ENCODE data around the gene TSPAN4. TPM values are rescaled to one million over a fixed set of nuclear protein-coding genes. Genes with fewer than 3 reads are reported as not detected.

TSPAN4 gene
- total RNA-seq, 1 experiment from 2014 or later: 50.3 TPM

- Histone ChIP-seq H3K4me1 (ENCODE audit: control insufficient read depth in 1 of 2, insufficient read depth in 2 of 2, low read length in 2 of 2) (peaks cover 17 to 39% of the 10 kb centered on the region in 2 experiments), H3K79me2 (ENCODE audit: insufficient read depth, low read length) (peaks cover 23% of the 10 kb centered on the region), H2AFZ (ENCODE audit: low read depth, low read length, poor library complexity, severe bottlenecking) (no peak overlapping the region), H3K27ac (ENCODE audit: low read depth, low read length) (peak overlapping the region; percentile 8; the same call in 1 of the 2 replicates), H3K9me3 (ENCODE audit: control insufficient read depth in 1 of 2, insufficient read depth in 1 of 2, low read depth in 1 of 2, low read length in 2 of 2) (no peaks in the 10 kb centered on the region), H3K4me3 (replicated peaks in 1 of 2; ENCODE audit: low read depth in 1 of 2, low read length in 2 of 2) (no peak overlapping the region), H3K4me2 (ENCODE audit: low read length) (no peak overlapping the region), H3K27me3 (ENCODE audit: insufficient read depth, low read length) (no peaks in the 10 kb centered on the region), H3K36me3 (ENCODE audit: control insufficient read depth in 1 of 2, insufficient read depth in 2 of 2, low read length in 2 of 2) (no peaks in the 10 kb centered on the region; a peak in 1 of 4 replicates), H3K9ac (ENCODE audit: low read length) (no peak overlapping the region), H4K20me1 (ENCODE audit: insufficient read depth) (no peaks in the 10 kb centered on the region), H3K9me2 (ENCODE audit: insufficient read depth) (no peaks in the 10 kb centered on the region)
- ATAC-seq (no peak), DNase-seq (ENCODE audit: low read depth, low spot score) (no peak)
- no peak for TF ChIP-seq ZBTB33 (IDR thresholded peaks at IDR 0.05; ENCODE audit: extremely low read depth, insufficient replicate concordance, low read length)
- TF ChIP-seq ELF1 (IDR thresholded peaks at IDR 0.05; ENCODE audit: borderline replicate concordance, low read depth): no peak
- RAD21 ChIA-PET (ENCODE audit: low non-redundant PET in 1 of 2, low total read pairs in 2 of 2, uncharacterized antibody in 2 of 2, unreplicated experiment in 2 of 2): interaction anchor here in 1 of 2 experiments (0.8 kb wide), 1 partner anchor 15 kb away, joined by 3 read pairs; no protein-coding TSS in a partner anchor
- intact Hi-C loops (cut with micrococcal nuclease): no loop called here
- CTCF ChIA-PET: no interaction called here
- no TSS peak for BruUV-seq (replicated peaks)
- POLR2A ChIA-PET: interaction anchor here (0.7 to 1.4 kb wide), 4 partner anchors 8 to 27 kb away, joined by 3 to 4 read pairs (median 4); no protein-coding TSS in a partner anchor
Measured at GRCh38 chr11:846496-847098, 3.9 kb downstream of the TSPAN4 start.

GRCh38 chr11:847876-848275, 5.2 kb downstream of the TSPAN4 start:
- ATAC-seq: no peak
- Histone ChIP-seq H3K4me3 (replicated peaks in 1 of 2; ENCODE audit: low read depth in 1 of 2, low read length in 2 of 2) (no peak overlapping the region), H3K27ac (ENCODE audit: low read depth, low read length) (no peak overlapping the region), H3K4me2 (ENCODE audit: low read length) (no peak overlapping the region), H4K20me1 (ENCODE audit: insufficient read depth) (no peaks in the 10 kb centered on the region), H3K9me2 (ENCODE audit: insufficient read depth) (no peaks in the 10 kb centered on the region), H3K9me3 (ENCODE audit: control insufficient read depth in 1 of 2, insufficient read depth in 1 of 2, low read depth in 1 of 2, low read length in 2 of 2) (no peaks in the 10 kb centered on the region), H3K79me2 (ENCODE audit: insufficient read depth, low read length) (peaks cover 14% of the 10 kb centered on the region; the same call in 1 of the 2 replicates), H3K9ac (ENCODE audit: low read length) (no peak overlapping the region), H2AFZ (ENCODE audit: low read depth, low read length, poor library complexity, severe bottlenecking) (no peak overlapping the region), H3K36me3 (ENCODE audit: control insufficient read depth in 1 of 2, insufficient read depth in 2 of 2, low read length in 2 of 2) (no peaks in the 10 kb centered on the region; a peak in 1 of 4 replicates), H3K27me3 (ENCODE audit: insufficient read depth, low read length) (no peaks in the 10 kb centered on the region), H3K4me1 (ENCODE audit: control insufficient read depth in 1 of 2, insufficient read depth in 2 of 2, low read length in 2 of 2) (peaks cover 17 to 39% of the 10 kb centered on the region in 2 experiments)
- POLR2A ChIA-PET: interaction anchor here (0.6 kb wide), 1 partner anchor 46 kb away, joined by 4 read pairs; no protein-coding TSS in a partner anchor
- CTCF ChIA-PET: interaction anchor here (1.9 kb wide), 1 partner anchor 12 kb away, joined by 4 read pairs; no protein-coding TSS in a partner anchor
- intact Hi-C loops (cut with micrococcal nuclease): loop anchor here (1.0 kb wide), 1 partner anchor 203 kb away; no protein-coding TSS in a partner anchor
- no peak for DNase-seq (ENCODE audit: low read depth, low spot score)
- BruUV-seq (replicated peaks): no TSS peak
- RAD21 ChIA-PET (ENCODE audit: low non-redundant PET in 1 of 2, low total read pairs in 2 of 2, uncharacterized antibody in 2 of 2, unreplicated experiment in 2 of 2): interaction anchor here in 1 of 2 experiments (1.1 kb wide), 1 partner anchor 204 kb away, joined by 4 read pairs; no protein-coding TSS in a partner anchor
- TF ChIP-seq FOSL1 (IDR thresholded peaks at IDR 0.05; ENCODE audit: low read depth): no peak
- TF ChIP-seq ATF3 (IDR thresholded peaks at IDR 0.05): no peak
- no peak for TF ChIP-seq CBX3 (IDR thresholded peaks at IDR 0.05; ENCODE audit: low read depth)
- no peak for TF ChIP-seq SIN3A (IDR thresholded peaks at IDR 0.05; ENCODE audit: low read depth)
- no peak for TF ChIP-seq REST (IDR thresholded peaks at IDR 0.05; ENCODE audit: low read depth)
- TF ChIP-seq YY1 (IDR thresholded peaks at IDR 0.05; ENCODE audit: extremely low read depth, insufficient replicate concordance, low read depth, low read length): no peak
- TF ChIP-seq MAX (IDR thresholded peaks at IDR 0.05): no peak
- no peak for TF ChIP-seq POLR2AphosphoS5 (IDR thresholded peaks at IDR 0.05; ENCODE audit: low read depth, low read length)
- no peak for TF ChIP-seq EZH2phosphoT487 (IDR thresholded peaks at IDR 0.05; ENCODE audit: borderline replicate concordance)

Measured in HCT116 (cell line).